ENCODE data around the gene CBLN2. TPM values are rescaled to one million over a fixed set of nuclear protein-coding genes. Genes with fewer than 3 reads are reported as not detected.

The CBLN2 gene
- total RNA-seq: not detected in 2 replicates

DNA sequence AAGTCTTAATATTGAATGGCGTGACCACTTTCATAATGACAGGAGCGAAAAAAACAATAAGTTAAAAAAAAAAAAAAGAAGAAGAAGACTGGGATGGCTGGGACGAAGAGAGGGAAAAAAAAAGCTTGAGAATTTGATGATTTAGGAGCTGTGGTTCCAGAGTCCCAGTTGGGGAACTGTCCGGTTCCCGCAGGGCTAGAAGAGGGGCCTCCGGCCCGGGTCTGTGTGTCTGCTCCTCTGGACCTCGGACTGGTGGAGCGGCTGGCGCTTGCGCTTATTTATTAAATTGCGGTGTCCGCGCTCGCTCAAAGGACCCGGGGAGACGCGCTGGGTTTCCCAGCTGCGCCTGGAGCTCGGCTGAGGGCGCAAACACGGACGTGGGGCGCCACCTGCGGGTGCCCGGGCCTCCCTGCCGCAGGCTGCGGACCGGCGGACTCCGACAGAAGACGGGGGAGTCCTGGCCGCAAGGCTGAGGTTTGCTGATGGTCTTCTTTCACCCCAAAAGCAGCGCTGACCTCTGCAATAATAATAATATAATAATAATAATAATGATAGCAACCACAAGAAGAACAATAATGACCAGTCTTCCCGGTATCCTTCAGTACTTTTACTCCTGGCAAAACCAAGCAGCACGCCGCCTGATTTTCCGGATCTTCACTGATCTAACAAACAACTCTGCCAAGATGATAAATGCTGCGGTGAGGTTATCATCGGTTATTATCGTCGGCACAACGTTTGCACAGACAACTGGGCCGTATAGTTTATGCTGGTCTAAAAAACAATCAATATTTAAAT is at the start of gene CBLN2:
Gene CBLN2, minus strand, starts transcription at position 251 of the 795 bp plus-strand sequence. CDS start 2,182 bp downstream, outside the sequence.

All from bladder microvascular endothelial cell (primary cell).